WTC11 (cell line): ENCODE data around the gene PLA2G4F.

ENCODE experiments used
- CREM ChIP-seq: sonication (generic); formaldehyde crosslinking; IDR thresholded peaks from 2 replicates; pipeline ENCODE4 v1.8.1; 2022; ENCODE audit warnings: mild to moderate bottlenecking, missing genetic modification reagents, moderate library complexity
- CTCF ChIP-seq: fragments of 200-600 bp; IDR thresholded peaks from 2 replicates; pipeline ENCODE4 v1.8.0; 2022; ENCODE audit warnings: antibody characterized with exemption
- ZNF138 ChIP-seq: sonication (generic); formaldehyde crosslinking; conservative IDR thresholded peaks from 2 replicates; pipeline ENCODE4 v1.8.1; 2022; ENCODE audit warnings: mild to moderate bottlenecking, moderate library complexity, missing genetic modification reagents
- TF ChIP-seq, protein P1 (sequence below): sonication (generic); formaldehyde crosslinking; conservative IDR thresholded peaks from 2 replicates; pipeline ENCODE4 v1.8.1; 2023; ENCODE audit warnings: mild to moderate bottlenecking, low read depth, missing genetic modification reagents, moderate library complexity
- TF ChIP-seq, protein P2 (sequence below): sonication (generic); formaldehyde crosslinking; IDR thresholded peaks from 2 replicates; pipeline ENCODE4 v1.8.0; 2022; ENCODE audit warnings: missing genetic modification reagents
- TF ChIP-seq, protein P3 (sequence below): sonication (generic); formaldehyde crosslinking; IDR thresholded peaks from 2 replicates; pipeline ENCODE4 v1.8.1; 2022; ENCODE audit warnings: low read depth, missing genetic modification reagents, borderline replicate concordance

DNA sequence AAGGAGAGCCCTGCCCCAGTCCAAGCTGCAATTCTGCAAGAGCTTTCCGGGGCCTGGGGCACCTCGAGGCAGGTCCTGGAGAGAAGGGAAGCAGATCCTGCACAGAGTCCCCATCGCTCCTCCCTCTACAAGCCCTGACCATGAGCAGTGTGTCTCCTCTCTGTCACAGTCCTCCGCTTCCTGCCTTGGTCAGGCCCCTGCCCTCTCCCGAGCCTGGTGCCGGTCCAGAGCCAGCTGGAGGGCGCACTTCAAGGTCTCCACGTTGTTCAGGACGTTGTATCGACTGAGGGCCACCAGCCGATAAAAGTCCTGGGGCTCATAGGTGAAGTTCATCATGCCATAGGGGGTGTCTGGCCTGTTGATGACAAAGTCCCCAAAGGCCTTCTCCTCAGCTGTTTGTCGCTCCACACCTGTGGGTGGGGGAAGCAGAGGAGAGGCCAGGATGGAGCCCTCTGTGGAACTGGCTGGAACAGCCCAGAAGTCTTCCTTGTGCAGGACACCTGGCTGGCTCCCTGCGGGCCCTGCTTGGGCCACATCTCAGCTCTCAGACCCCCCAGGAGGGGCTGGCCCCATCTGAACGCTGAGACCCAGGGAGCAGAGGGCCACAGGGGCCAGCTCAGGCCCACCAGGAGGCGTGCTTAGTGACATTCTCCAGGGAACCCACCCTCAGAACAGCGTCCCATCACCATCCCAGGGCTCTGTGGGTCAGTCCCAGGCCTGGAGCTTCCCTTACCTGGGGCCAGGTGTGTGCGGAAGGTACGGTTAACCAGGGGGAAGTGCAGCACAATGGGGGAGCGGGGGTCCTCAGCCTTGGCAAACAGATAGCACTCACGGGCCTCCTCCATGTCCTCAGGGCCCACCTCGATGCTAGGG is 14.4 kb downstream of the PLA2G4F start:
- TF ChIP-seq CTCF (no peak), CREM (CRISPR knock-in tag) (no peak), ZNF138 (CRISPR knock-in tag) (no peak)
- TF ChIP-seq, protein P1, sequence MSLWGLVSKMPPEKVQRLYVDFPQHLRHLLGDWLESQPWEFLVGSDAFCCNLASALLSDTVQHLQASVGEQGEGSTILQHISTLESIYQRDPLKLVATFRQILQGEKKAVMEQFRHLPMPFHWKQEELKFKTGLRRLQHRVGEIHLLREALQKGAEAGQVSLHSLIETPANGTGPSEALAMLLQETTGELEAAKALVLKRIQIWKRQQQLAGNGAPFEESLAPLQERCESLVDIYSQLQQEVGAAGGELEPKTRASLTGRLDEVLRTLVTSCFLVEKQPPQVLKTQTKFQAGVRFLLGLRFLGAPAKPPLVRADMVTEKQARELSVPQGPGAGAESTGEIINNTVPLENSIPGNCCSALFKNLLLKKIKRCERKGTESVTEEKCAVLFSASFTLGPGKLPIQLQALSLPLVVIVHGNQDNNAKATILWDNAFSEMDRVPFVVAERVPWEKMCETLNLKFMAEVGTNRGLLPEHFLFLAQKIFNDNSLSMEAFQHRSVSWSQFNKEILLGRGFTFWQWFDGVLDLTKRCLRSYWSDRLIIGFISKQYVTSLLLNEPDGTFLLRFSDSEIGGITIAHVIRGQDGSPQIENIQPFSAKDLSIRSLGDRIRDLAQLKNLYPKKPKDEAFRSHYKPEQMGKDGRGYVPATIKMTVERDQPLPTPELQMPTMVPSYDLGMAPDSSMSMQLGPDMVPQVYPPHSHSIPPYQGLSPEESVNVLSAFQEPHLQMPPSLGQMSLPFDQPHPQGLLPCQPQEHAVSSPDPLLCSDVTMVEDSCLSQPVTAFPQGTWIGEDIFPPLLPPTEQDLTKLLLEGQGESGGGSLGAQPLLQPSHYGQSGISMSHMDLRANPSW (CRISPR knock-in tag), result no peak
- TF ChIP-seq, protein P2, sequence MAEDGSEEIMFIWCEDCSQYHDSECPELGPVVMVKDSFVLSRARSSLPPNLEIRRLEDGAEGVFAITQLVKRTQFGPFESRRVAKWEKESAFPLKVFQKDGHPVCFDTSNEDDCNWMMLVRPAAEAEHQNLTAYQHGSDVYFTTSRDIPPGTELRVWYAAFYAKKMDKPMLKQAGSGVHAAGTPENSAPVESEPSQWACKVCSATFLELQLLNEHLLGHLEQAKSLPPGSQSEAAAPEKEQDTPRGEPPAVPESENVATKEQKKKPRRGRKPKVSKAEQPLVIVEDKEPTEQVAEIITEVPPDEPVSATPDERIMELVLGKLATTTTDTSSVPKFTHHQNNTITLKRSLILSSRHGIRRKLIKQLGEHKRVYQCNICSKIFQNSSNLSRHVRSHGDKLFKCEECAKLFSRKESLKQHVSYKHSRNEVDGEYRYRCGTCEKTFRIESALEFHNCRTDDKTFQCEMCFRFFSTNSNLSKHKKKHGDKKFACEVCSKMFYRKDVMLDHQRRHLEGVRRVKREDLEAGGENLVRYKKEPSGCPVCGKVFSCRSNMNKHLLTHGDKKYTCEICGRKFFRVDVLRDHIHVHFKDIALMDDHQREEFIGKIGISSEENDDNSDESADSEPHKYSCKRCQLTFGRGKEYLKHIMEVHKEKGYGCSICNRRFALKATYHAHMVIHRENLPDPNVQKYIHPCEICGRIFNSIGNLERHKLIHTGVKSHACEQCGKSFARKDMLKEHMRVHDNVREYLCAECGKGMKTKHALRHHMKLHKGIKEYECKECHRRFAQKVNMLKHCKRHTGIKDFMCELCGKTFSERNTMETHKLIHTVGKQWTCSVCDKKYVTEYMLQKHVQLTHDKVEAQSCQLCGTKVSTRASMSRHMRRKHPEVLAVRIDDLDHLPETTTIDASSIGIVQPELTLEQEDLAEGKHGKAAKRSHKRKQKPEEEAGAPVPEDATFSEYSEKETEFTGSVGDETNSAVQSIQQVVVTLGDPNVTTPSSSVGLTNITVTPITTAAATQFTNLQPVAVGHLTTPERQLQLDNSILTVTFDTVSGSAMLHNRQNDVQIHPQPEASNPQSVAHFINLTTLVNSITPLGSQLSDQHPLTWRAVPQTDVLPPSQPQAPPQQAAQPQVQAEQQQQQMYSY (CRISPR knock-in tag), result no peak
- TF ChIP-seq, protein P3, sequence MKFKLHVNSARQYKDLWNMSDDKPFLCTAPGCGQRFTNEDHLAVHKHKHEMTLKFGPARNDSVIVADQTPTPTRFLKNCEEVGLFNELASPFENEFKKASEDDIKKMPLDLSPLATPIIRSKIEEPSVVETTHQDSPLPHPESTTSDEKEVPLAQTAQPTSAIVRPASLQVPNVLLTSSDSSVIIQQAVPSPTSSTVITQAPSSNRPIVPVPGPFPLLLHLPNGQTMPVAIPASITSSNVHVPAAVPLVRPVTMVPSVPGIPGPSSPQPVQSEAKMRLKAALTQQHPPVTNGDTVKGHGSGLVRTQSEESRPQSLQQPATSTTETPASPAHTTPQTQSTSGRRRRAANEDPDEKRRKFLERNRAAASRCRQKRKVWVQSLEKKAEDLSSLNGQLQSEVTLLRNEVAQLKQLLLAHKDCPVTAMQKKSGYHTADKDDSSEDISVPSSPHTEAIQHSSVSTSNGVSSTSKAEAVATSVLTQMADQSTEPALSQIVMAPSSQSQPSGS, result no peak
